Endothelial cell of umbilical vein (primary cell): Measurements from ENCODE around the gene CACNA1C. TPM values are rescaled to one million over a fixed set of nuclear protein-coding genes. Genes with fewer than 3 reads are reported as not detected.

Experiments used
- BruUV-seq: library from RNA; stranded (reverse); fragments of 400-500 nt; replicated peaks from 2 replicates; lab custom pipeline; 2021; lab: Mats Ljungman, UMichigan
- CTCF ChIA-PET: fragments of 300-600, 350-600 bp; sonication (Branson Sonifier 250); formaldehyde crosslinking; loops from one replicate; lab custom pipeline; 2021; ENCODE audit warnings: antibody characterized with exemption, inconsistent platforms; lab: Charles Lee
- POLR2A ChIA-PET: fragments of 300-600, 350-600 bp; sonication (Branson Sonifier 250); formaldehyde crosslinking; loops from one replicate; lab custom pipeline; 2021; ENCODE audit warnings: antibody characterized with exemption, inconsistent platforms; lab: Charles Lee
- DNase-seq: peaks from one replicate; pipeline ENCODE4 v3.0.0-alpha.2; 2011; ENCODE audit warnings: low read depth, low spot score
- FAIRE-seq: peaks from 2 replicates; lab custom pipeline; 2011; peaks lifted over from hg19 to GRCh38; lab: Jason Lieb, UNC
- H2AFZ ChIP-seq: 2 replicates; pipeline ENCODE4 v1.6.0; 2012; ENCODE audit warnings: low read depth, low read length, control low read depth, inconsistent platforms
- H3K27ac ChIP-seq: 2 replicates; pipeline ENCODE4 v1.5.1; 2011; ENCODE audit warnings: low read depth, mild to moderate bottlenecking, control low read depth, low read length, moderate library complexity; ENCODE audit not compliant: insufficient read depth
- H3K27me3 ChIP-seq, 2 experiments: 2 replicates each; pipeline versions ENCODE4 v1.6.0 to v1.6.1; 2011; ENCODE audit warnings: low read length in 2 of 2, mixed read lengths in 1 of 2; ENCODE audit not compliant: control insufficient read depth in 2 of 2, insufficient read depth in 2 of 2
- H3K36me3 ChIP-seq, 2 experiments: 2 replicates in 1 of 2; 3 replicates in 1 of 2; pipeline ENCODE4 v1.5.1; 2011; ENCODE audit warnings: low read length in 2 of 2, mild to moderate bottlenecking in 1 of 2, moderate library complexity in 1 of 2; ENCODE audit not compliant: control insufficient read depth in 2 of 2, insufficient read depth in 2 of 2; ENCODE audit errors: extremely low read depth in 1 of 2
- H3K4me1 ChIP-seq: 3 replicates; pipeline ENCODE4 v1.5.1; 2011; ENCODE audit warnings: mild to moderate bottlenecking, low read length; ENCODE audit not compliant: control insufficient read depth, insufficient read depth; ENCODE audit errors: extremely low read depth
- H3K4me2 ChIP-seq: 2 replicates; pipeline ENCODE4 v1.6.1; 2011; ENCODE audit warnings: low read length, control low read depth, mixed read lengths; ENCODE audit not compliant: insufficient read depth
- H3K4me3 ChIP-seq, 3 experiments: fragments of 200-600 bp in 1 of 3; sonication (generic), shearing (Covaris generic) in 1 of 3; replicated peaks in 1 of 3; 2 replicates each; pipeline ENCODE4 v1.5.1; 2011 to 2016; ENCODE audit warnings: control low read depth in 3 of 3, low read length in 3 of 3, mild to moderate bottlenecking in 2 of 3, inconsistent platforms in 1 of 3, low read depth in 1 of 3, moderate library complexity in 1 of 3; ENCODE audit not compliant: insufficient read depth in 1 of 3
- H3K79me2 ChIP-seq: 2 replicates; pipeline ENCODE4 v1.6.0; 2012; ENCODE audit warnings: low read length, inconsistent platforms; ENCODE audit not compliant: control insufficient read depth, insufficient read depth
- H3K9ac ChIP-seq: replicated peaks from 2 replicates; pipeline ENCODE3; 2011; ENCODE audit warnings: low read length, control low read depth; ENCODE audit not compliant: insufficient read depth; ENCODE audit errors: extremely low read depth
- H3K9me1 ChIP-seq: replicated peaks from 3 replicates; pipeline ENCODE4 v1.6.0; 2011; ENCODE audit warnings: mild to moderate bottlenecking, low read length; ENCODE audit not compliant: control insufficient read depth, insufficient read depth; ENCODE audit errors: extremely low read depth
- H3K9me3 ChIP-seq: replicated peaks from 2 replicates; pipeline ENCODE4 v1.5.1; 2012; ENCODE audit warnings: low read length, inconsistent platforms; ENCODE audit not compliant: control insufficient read depth, insufficient read depth
- H4K20me1 ChIP-seq: replicated peaks from 2 replicates; pipeline ENCODE3; 2011; ENCODE audit warnings: mild to moderate bottlenecking, low read length; ENCODE audit not compliant: control insufficient read depth, insufficient read depth; ENCODE audit errors: extremely low read depth
- EZH2 ChIP-seq: IDR thresholded peaks from 2 replicates; pipeline ENCODE4 v1.6.1; 2012; ENCODE audit warnings: borderline replicate concordance, low read depth, mild to moderate bottlenecking, moderate library complexity, low read length, inconsistent platforms; ENCODE audit not compliant: severe bottlenecking
- FOS ChIP-seq: IDR thresholded peaks from 2 replicates; pipeline ENCODE4 v1.6.1; 2011; ENCODE audit warnings: mild to moderate bottlenecking, low read length, moderate library complexity, borderline replicate concordance; ENCODE audit not compliant: insufficient read depth
- GATA2 ChIP-seq: IDR thresholded peaks from 2 replicates; pipeline ENCODE4 v1.7.0; 2011; ENCODE audit warnings: low read depth, mild to moderate bottlenecking, moderate library complexity, mixed read lengths, low read length; ENCODE audit not compliant: insufficient read length, insufficient read depth
- JUN ChIP-seq: IDR thresholded peaks from 2 replicates; pipeline ENCODE4 v1.6.1; 2011; ENCODE audit warnings: borderline replicate concordance, low read depth; ENCODE audit not compliant: insufficient read length, insufficient read depth
- MYC ChIP-seq: IDR thresholded peaks from one replicate; pipeline ENCODE4 v1.6.1; 2011; ENCODE audit warnings: mild to moderate bottlenecking, low read depth, low read length
- POLR2A ChIP-seq: IDR thresholded peaks from 2 replicates; pipeline ENCODE4 v1.6.1; 2012; ENCODE audit warnings: low read depth, mild to moderate bottlenecking, control low read depth, low read length
- POLR2AphosphoS5 ChIP-seq: IDR thresholded peaks from 2 replicates; pipeline ENCODE4 v1.6.1; 2012; ENCODE audit warnings: low read depth, mild to moderate bottlenecking, control low read depth, low read length, moderate library complexity; ENCODE audit not compliant: insufficient read depth
- dilution Hi-C: fragments of 300-500 bp; cut with MboI; formaldehyde crosslinking; loops from one replicate; pipeline ENCODE4 v1.15.0; 2019; ENCODE audit warnings: low sequenced_read_pairs; ENCODE audit not compliant: extremely low pct_ligation_motif_present
- intact Hi-C: fragments of 100-400 bp; cut with micrococcal nuclease; formaldehyde crosslinking; loops from one replicate; pipeline ENCODE4 v1.10.0; 2022
- polyA plus RNA-seq, 4 experiments: library from polyadenylated mRNA; depleted of rRNA in 3 of 4; stranded (reverse) in 3 of 4; unstranded in 1 of 4; fragments of >200 nt; gene quantifications; 2 replicates each; pipeline versions ENCODE4 v1.2.1 to v1.2.3, GENCODE V29; 2011 to 2012; ENCODE audit warnings: missing spikeins in 1 of 4
- total RNA-seq: library from RNA; stranded (reverse); gene quantifications from 2 replicates; pipeline ENCODE4 v1.2.3, GENCODE V29; 2021
- TF ChIP-seq, protein P1 (sequence below), 2 donors: IDR thresholded peaks; 1 replicate in 1 of 2; 2 replicates in 1 of 2; pipeline ENCODE4 v1.5.1; 2011; ENCODE audit warnings: low read length in 2 of 2, mild to moderate bottlenecking in 2 of 2, moderate library complexity in 2 of 2, control low read depth in 1 of 2, inconsistent platforms in 1 of 2, low read depth in 1 of 2; ENCODE audit not compliant: insufficient read depth in 1 of 2; ENCODE audit errors: extremely low read depth in 1 of 2
- TF ChIP-seq, protein P2 (sequence below): IDR thresholded peaks from 2 replicates; pipeline ENCODE4 v1.6.1; 2011; ENCODE audit not compliant: insufficient read depth, insufficient read length

CACNA1C gene
- total and polyA plus RNA-seq, 2 donors (not counting 3 experiments of a cell fraction or from before 2014, with no cell fraction given): not detected

DNA sequence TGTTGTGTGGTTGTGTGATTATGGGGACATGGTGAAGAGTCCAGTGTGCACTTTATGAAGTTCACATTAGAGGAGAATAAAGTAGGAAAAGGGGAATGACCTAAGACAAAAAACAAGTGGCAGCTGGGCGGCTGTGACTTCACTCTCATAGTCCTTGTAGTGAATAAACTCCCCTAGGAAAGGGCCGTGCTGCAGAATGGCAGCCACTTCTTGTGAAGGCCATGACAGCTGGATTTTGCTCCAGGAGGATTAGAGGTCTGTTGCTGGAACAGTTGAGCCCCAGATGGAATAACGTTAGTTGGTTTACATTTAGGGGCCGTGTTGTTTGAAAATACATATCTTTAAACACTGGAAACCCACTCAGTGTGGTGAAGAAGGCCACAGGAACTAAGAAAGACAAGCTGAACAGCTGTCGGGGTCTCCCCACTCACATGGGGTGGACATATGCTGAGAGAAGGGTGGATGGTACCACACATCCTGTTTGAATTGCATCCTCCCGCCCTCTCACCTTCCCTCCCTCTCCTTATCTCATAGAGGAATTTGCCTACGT is 276.9 kb downstream of the CACNA1C start:
- DNase-seq (no peak), FAIRE-seq (no peak)
- no peak overlapping the region for H3K4me3 ChIP-seq
- no peaks in the 10 kb centered on the region for H3K79me2 ChIP-seq
- CTCF ChIA-PET: no interaction called here
- H2AFZ ChIP-seq: no peak overlapping the region
- H3K36me3 ChIP-seq: no peaks in the 10 kb centered on the region
- H4K20me1 ChIP-seq: no peaks in the 10 kb centered on the region
- no peak overlapping the region for H3K4me2 ChIP-seq
- H3K27ac ChIP-seq: no peak overlapping the region
- peaks cover 5% of the 10 kb centered on the region for H3K4me1 ChIP-seq
- H3K9me1 ChIP-seq: no peaks in the 10 kb centered on the region
- H3K27me3 ChIP-seq: peaks cover 2 to 3% of the 10 kb centered on the region in 2 experiments
- H3K9me3 ChIP-seq: no peaks in the 10 kb centered on the region
- POLR2A ChIA-PET: no interaction called here
- dilution Hi-C loops (no loop called here), intact Hi-C loops (no loop called here)
- no TSS peak for BruUV-seq
- TF ChIP-seq POLR2A (no peak), MYC (no peak), FOS (no peak), POLR2AphosphoS5 (no peak), JUN (no peak)
- TF ChIP-seq, protein P1, sequence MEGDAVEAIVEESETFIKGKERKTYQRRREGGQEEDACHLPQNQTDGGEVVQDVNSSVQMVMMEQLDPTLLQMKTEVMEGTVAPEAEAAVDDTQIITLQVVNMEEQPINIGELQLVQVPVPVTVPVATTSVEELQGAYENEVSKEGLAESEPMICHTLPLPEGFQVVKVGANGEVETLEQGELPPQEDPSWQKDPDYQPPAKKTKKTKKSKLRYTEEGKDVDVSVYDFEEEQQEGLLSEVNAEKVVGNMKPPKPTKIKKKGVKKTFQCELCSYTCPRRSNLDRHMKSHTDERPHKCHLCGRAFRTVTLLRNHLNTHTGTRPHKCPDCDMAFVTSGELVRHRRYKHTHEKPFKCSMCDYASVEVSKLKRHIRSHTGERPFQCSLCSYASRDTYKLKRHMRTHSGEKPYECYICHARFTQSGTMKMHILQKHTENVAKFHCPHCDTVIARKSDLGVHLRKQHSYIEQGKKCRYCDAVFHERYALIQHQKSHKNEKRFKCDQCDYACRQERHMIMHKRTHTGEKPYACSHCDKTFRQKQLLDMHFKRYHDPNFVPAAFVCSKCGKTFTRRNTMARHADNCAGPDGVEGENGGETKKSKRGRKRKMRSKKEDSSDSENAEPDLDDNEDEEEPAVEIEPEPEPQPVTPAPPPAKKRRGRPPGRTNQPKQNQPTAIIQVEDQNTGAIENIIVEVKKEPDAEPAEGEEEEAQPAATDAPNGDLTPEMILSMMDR (IDR thresholded peaks at IDR 0.05; ENCODE audit: extremely low read depth in 1 of 2, insufficient read depth in 1 of 2, low read depth in 1 of 2, low read length in 2 of 2): no peak
- no peak overlapping the region for H3K9ac ChIP-seq

DNA sequence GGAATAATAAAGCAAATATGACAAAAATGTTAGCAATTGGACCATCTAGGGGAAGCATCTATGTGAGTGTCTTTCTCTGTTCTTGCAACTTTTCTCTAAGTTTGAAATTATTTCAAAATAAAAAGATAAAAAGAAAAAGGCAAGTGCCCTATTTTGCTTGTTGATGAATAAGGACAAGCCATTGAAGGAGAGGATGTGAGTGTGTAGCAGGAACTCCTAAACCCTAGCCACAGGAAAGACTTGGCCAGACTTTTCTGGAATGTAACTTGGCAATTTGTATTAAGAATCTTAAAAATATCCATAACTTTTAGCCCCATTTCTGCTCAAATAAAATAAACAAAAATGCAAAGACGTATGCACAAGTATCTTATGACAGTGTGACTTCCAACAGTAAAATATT is 279.4 kb downstream of the CACNA1C start:
- Histone ChIP-seq H3K9ac (no peak overlapping the region), H2AFZ (no peak overlapping the region), H3K79me2 (no peaks in the 10 kb centered on the region), H3K4me2 (no peak overlapping the region), H4K20me1 (no peaks in the 10 kb centered on the region), H3K27ac (no peak overlapping the region), H3K27me3 (peaks cover 0 to 2% of the 10 kb centered on the region in 2 experiments), H3K36me3 (no peaks in the 10 kb centered on the region), H3K4me1 (peaks cover 29% of the 10 kb centered on the region), H3K9me3 (no peaks in the 10 kb centered on the region), H3K4me3 (no peak overlapping the region), H3K9me1 (no peaks in the 10 kb centered on the region)
- DNase-seq (peak; percentile 51), FAIRE-seq (peak; percentile 33)
- ChIA-PET POLR2A (no interaction called here), CTCF (no interaction called here)
- no TSS peak for BruUV-seq
- dilution Hi-C loops (no loop called here), intact Hi-C loops (no loop called here)
- TF ChIP-seq GATA2: no peak
- TF ChIP-seq, protein P2, sequence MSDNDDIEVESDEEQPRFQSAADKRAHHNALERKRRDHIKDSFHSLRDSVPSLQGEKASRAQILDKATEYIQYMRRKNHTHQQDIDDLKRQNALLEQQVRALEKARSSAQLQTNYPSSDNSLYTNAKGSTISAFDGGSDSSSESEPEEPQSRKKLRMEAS: no peak
- TF ChIP-seq JUN: no peak
- no peak for TF ChIP-seq POLR2AphosphoS5
- TF ChIP-seq EZH2: no peak
- TF ChIP-seq MYC: no peak
- TF ChIP-seq POLR2A: no peak
- TF ChIP-seq, protein P1 (IDR thresholded peaks at IDR 0.05; ENCODE audit: extremely low read depth in 1 of 2, insufficient read depth in 1 of 2, low read depth in 1 of 2, low read length in 2 of 2): no peak
